Neural progenitor cell (in vitro differentiated cells): Measurements from ENCODE around the gene ZNF81. TPM values are rescaled to one million over a fixed set of nuclear protein-coding genes. Genes with fewer than 3 reads are reported as not detected.

Experiments used
- DNase-seq: peaks from one replicate; pipeline ENCODE4 v3.0.0-alpha.2; 2016; ENCODE audit warnings: low spot score
- H2AFZ ChIP-seq: fragments of 200-600 bp; sonication (generic); replicated peaks from 2 replicates; pipeline ENCODE4 v1.6.1; 2016; ENCODE audit warnings: antibody characterized with exemption
- H3F3A ChIP-seq: fragments of 200-600 bp; sonication (generic); 2 replicates; pipeline ENCODE4 v1.6.1; 2016; ENCODE audit warnings: antibody characterized with exemption, low read depth
- H3K27ac ChIP-seq: fragments of 200-600 bp; sonication (generic); 2 replicates; pipeline ENCODE4 v1.5.1; 2016; ENCODE audit warnings: mild to moderate bottlenecking
- H3K27me3 ChIP-seq: fragments of 200-600 bp; sonication (generic); 2 replicates; pipeline ENCODE4 v1.6.1; 2016; ENCODE audit warnings: mild to moderate bottlenecking, moderate library complexity
- H3K36me3 ChIP-seq: fragments of 200-600 bp; sonication (generic); 2 replicates; pipeline ENCODE4 v1.5.1; 2016
- H3K4me1 ChIP-seq: fragments of 200-600 bp; sonication (generic); 2 replicates; pipeline ENCODE4 v1.6.1; 2016; ENCODE audit warnings: mixed run types
- H3K4me2 ChIP-seq: fragments of 200-600 bp; sonication (generic); 2 replicates; pipeline ENCODE4 v1.6.1; 2016
- H3K4me3 ChIP-seq: fragments of 200-600 bp; sonication (generic); 2 replicates; pipeline ENCODE4 v1.5.1; 2016
- H3K79me2 ChIP-seq: fragments of 200-600 bp; sonication (generic); 2 replicates; pipeline ENCODE4 v1.6.1; 2016; ENCODE audit warnings: low read depth
- H3K9ac ChIP-seq: fragments of 200-600 bp; sonication (generic); 2 replicates; pipeline ENCODE4 v1.6.1; 2016
- H3K9me3 ChIP-seq: fragments of 200-600 bp; sonication (generic); 2 replicates; pipeline ENCODE4 v1.5.1; 2016; ENCODE audit warnings: low read depth
- H4K20me1 ChIP-seq: fragments of 200-600 bp; sonication (generic); 2 replicates; pipeline ENCODE4 v1.6.1; 2016; ENCODE audit warnings: low read depth
- H3K27ac Mint-ChIP-seq: 3 replicates; pipeline ENCODE4 v1.8.0; 2021; ENCODE audit warnings: mixed read lengths
- H3K27me3 Mint-ChIP-seq: 2 replicates; pipeline ENCODE4 v1.8.0; 2022; ENCODE audit warnings: low read depth, mild to moderate bottlenecking, inconsistent platforms, moderate library complexity, mixed read lengths; ENCODE audit not compliant: insufficient read depth
- H3K36me3 Mint-ChIP-seq: 3 replicates; pipeline ENCODE4 v1.8.0; 2021; ENCODE audit warnings: mixed read lengths
- H3K4me1 Mint-ChIP-seq: 3 replicates; pipeline ENCODE4 v1.8.0; 2021; ENCODE audit warnings: mixed read lengths
- H3K4me3 Mint-ChIP-seq: 3 replicates; pipeline ENCODE4 v1.8.0; 2021; ENCODE audit warnings: mild to moderate bottlenecking, moderate library complexity, mixed read lengths
- H3K9me3 Mint-ChIP-seq: 3 replicates; pipeline ENCODE4 v1.8.0; 2020; ENCODE audit warnings: mixed read lengths
- CTCF ChIP-seq: fragments of 200-600 bp; sonication (generic); IDR thresholded peaks from 2 replicates; pipeline ENCODE4 v1.5.1; 2017; ENCODE audit warnings: antibody characterized with exemption, mild to moderate bottlenecking
- EZH2 ChIP-seq: fragments of 200-600 bp; sonication (generic); IDR thresholded peaks from 2 replicates; pipeline ENCODE4 v1.6.1; 2017; ENCODE audit warnings: antibody characterized with exemption, mild to moderate bottlenecking, moderate library complexity
- EZH2phosphoT487 ChIP-seq: fragments of 200-600 bp; sonication (generic); IDR thresholded peaks from 2 replicates; pipeline ENCODE4 v1.6.1; 2017; ENCODE audit warnings: antibody characterized with exemption
- total RNA-seq: library from RNA; depleted of rRNA; stranded (reverse); fragments of >200 nt; gene quantifications from 2 replicates; pipeline ENCODE4 v1.2.3, GENCODE V29; 2015; ENCODE audit warnings: low replicate concordance

Gene ZNF81
- 5.1 and 5.4 TPM in 2 replicates for total RNA-seq

- H2AFZ ChIP-seq: peak within 1 kb of the TSS; percentile 38
- H3K36me3 ChIP-seq: no peaks in the 10 kb centered on the region
- peaks cover 2% of the 10 kb centered on the region for H3K27me3 Mint-ChIP-seq
- H3K4me2 ChIP-seq: peak within 1 kb of the TSS; percentile 83
- no peaks in the 10 kb centered on the region for H3K9me3 Mint-ChIP-seq
- H3K4me3 Mint-ChIP-seq: peak within 1 kb of the TSS; percentile 96
- no peaks in the 10 kb centered on the region for H3K36me3 Mint-ChIP-seq
- peak within 1 kb of the TSS; percentile 60 for H3K4me3 ChIP-seq
- no peaks in the 10 kb centered on the region for H4K20me1 ChIP-seq
- H3K9ac ChIP-seq: peak within 1 kb of the TSS; percentile 64
- no peaks in the 10 kb centered on the region for H3F3A ChIP-seq
- DNase-seq: peak; percentile 96
- no peaks in the 10 kb centered on the region for H3K4me1 ChIP-seq
- H3K27ac ChIP-seq: no peak within 1 kb of the TSS
- H3K4me1 Mint-ChIP-seq: peaks cover 3% of the 10 kb centered on the region
- no peaks in the 10 kb centered on the region for H3K27me3 ChIP-seq
- H3K79me2 ChIP-seq: peaks cover 17% of the 10 kb centered on the region
- TF ChIP-seq CTCF (no peak), EZH2phosphoT487 (no peak), EZH2 (no peak)
- H3K9me3 ChIP-seq: peaks cover 3% of the 10 kb centered on the region
- H3K27ac Mint-ChIP-seq: peak within 1 kb of the TSS; percentile 94
These were observed at the start of gene ZNF81 for GRCh38 chrX:47836164-47837072. Gene ZNF81, plus strand, starts transcription at chrX:47836902. Its CDS starts 9,366 bp downstream, at chrX:47846268.

GRCh38 chrX:47796433-47796906 lies 40.2 kb upstream of the ZNF81 start:
- H3K4me1 Mint-ChIP-seq: no peaks in the 10 kb centered on the region
- H3K36me3 ChIP-seq: no peaks in the 10 kb centered on the region
- H3K79me2 ChIP-seq: no peaks in the 10 kb centered on the region
- no peak overlapping the region for H2AFZ ChIP-seq
- TF ChIP-seq EZH2 (no peak), EZH2phosphoT487 (no peak), CTCF (no peak)
- DNase-seq: no peak
- H3K9me3 Mint-ChIP-seq: no peaks in the 10 kb centered on the region
- no peak overlapping the region for H3K27ac Mint-ChIP-seq
- no peak overlapping the region for H3K4me3 ChIP-seq
- no peak overlapping the region for H3K4me3 Mint-ChIP-seq
- H3K9ac ChIP-seq: no peak overlapping the region
- H3K9me3 ChIP-seq: no peaks in the 10 kb centered on the region
- no peaks in the 10 kb centered on the region for H3K27me3 ChIP-seq
- H3K4me1 ChIP-seq: no peaks in the 10 kb centered on the region
- no peaks in the 10 kb centered on the region for H3K27me3 Mint-ChIP-seq
- no peaks in the 10 kb centered on the region for H3F3A ChIP-seq
- no peak overlapping the region for H3K4me2 ChIP-seq
- no peaks in the 10 kb centered on the region for H3K36me3 Mint-ChIP-seq
- no peaks in the 10 kb centered on the region for H4K20me1 ChIP-seq
- H3K27ac ChIP-seq: no peak overlapping the region

DNA sequence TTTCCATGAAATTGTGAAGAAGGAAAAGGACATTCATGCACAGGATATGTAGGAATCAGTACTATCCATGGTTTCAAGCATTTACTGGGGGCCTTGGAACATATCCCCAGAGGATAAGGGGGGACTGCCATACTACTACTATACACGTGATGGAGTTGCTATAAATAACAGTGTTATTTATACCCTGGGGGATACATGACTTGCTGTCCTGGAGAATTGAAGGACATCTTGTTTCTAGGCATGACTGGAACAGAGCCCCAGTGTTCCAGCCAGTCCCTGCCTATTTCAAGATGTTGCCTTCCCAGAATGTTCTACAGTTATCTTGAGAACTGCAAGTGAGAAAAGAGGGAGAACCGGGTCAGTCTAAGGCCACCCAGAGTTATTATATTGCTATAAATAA lies 39.6 kb upstream of the ZNF81 start:
- TF ChIP-seq CTCF (no peak), EZH2 (no peak), EZH2phosphoT487 (no peak)
- no peak overlapping the region for H2AFZ ChIP-seq
- H3K27me3 Mint-ChIP-seq: no peaks in the 10 kb centered on the region
- H3K36me3 Mint-ChIP-seq: no peaks in the 10 kb centered on the region
- H3K4me3 ChIP-seq: no peak overlapping the region
- no peaks in the 10 kb centered on the region for H3K36me3 ChIP-seq
- H3K9me3 ChIP-seq: no peaks in the 10 kb centered on the region
- H3K4me1 ChIP-seq: no peaks in the 10 kb centered on the region
- H3F3A ChIP-seq: no peaks in the 10 kb centered on the region
- DNase-seq: no peak
- no peaks in the 10 kb centered on the region for H3K27me3 ChIP-seq
- no peaks in the 10 kb centered on the region for H4K20me1 ChIP-seq
- no peak overlapping the region for H3K4me2 ChIP-seq
- H3K9me3 Mint-ChIP-seq: no peaks in the 10 kb centered on the region
- no peak overlapping the region for H3K27ac Mint-ChIP-seq
- H3K9ac ChIP-seq: no peak overlapping the region
- H3K4me1 Mint-ChIP-seq: no peaks in the 10 kb centered on the region
- no peak overlapping the region for H3K4me3 Mint-ChIP-seq
- H3K27ac ChIP-seq: no peak overlapping the region
- no peaks in the 10 kb centered on the region for H3K79me2 ChIP-seq
